HL-60 (cell line): ENCODE results near the gene MS4A5.

Experiments used
- DNase-seq, 2 experiments: peaks; one replicate each; pipeline ENCODE4 v3.0.0-alpha.2; 2010 to 2020; ENCODE audit warnings: low read depth in 1 of 2, low spot score in 1 of 2
- H3K27ac ChIP-seq: fragments of 250-450 bp; sonication (Bioruptor Pico); replicated peaks from 2 replicates; pipeline ENCODE4 v1.5.1; 2020; ENCODE audit warnings: mild to moderate bottlenecking, moderate library complexity
- H3K27me3 ChIP-seq: fragments of 250-450 bp; sonication (Bioruptor Pico); 2 replicates; pipeline ENCODE4 v1.5.1; 2021; ENCODE audit warnings: mild to moderate bottlenecking, moderate library complexity; ENCODE audit not compliant: insufficient read depth, poor library complexity, severe bottlenecking
- H3K4me3 ChIP-seq: replicated peaks from 2 replicates; pipeline ENCODE4 v1.5.1; 2011; ENCODE audit warnings: mild to moderate bottlenecking, control low read depth, low read length; ENCODE audit not compliant: insufficient read depth
- GABPA ChIP-seq: IDR thresholded peaks from 2 replicates; pipeline ENCODE4 v1.6.1; 2012; ENCODE audit warnings: low read depth
- POLR2AphosphoS5 ChIP-seq: IDR thresholded peaks from 2 replicates; pipeline ENCODE4 v1.6.1; 2012; ENCODE audit warnings: low read depth
- SPI1 ChIP-seq: IDR thresholded peaks from 2 replicates; pipeline ENCODE4 v1.6.1; 2012; ENCODE audit warnings: low read depth, mild to moderate bottlenecking, borderline replicate concordance
- TF ChIP-seq, protein P1 (sequence below): IDR thresholded peaks from one replicate; pipeline ENCODE4 v1.5.1; 2011; ENCODE audit warnings: low read length, control low read depth, inconsistent platforms; ENCODE audit not compliant: insufficient read depth
- TF ChIP-seq, protein P2 (sequence below): IDR thresholded peaks from 2 replicates; pipeline ENCODE4 v1.6.1; 2012; ENCODE audit warnings: low read depth; ENCODE audit not compliant: insufficient replicate concordance

Gene MS4A5

DNA sequence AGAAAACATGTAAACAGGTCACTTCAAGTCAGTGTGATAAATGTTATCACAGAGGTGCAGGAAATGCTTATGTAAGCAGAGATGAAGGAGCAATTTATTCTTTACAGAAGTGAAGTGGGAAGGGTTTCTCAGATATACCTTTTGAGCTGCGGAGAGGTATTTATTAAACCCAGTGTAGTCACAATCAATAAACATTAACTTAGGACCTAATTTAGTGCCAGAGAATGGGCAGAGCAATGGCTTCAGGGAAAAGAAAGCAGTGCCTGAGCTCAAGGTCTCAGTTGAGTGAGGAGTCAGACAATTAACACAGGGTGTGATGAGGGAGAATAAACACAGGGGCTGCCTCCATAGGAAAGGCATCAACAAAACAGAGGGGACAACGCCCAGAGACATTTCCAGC lies 1.9 kb downstream of the MS4A5 start:
- DNase-seq: no peak
- Histone ChIP-seq H3K27ac (no peak overlapping the region), H3K27me3 (no peaks in the 10 kb centered on the region), H3K4me3 (no peak overlapping the region)
- TF ChIP-seq POLR2AphosphoS5: no peak
- TF ChIP-seq, protein P1, sequence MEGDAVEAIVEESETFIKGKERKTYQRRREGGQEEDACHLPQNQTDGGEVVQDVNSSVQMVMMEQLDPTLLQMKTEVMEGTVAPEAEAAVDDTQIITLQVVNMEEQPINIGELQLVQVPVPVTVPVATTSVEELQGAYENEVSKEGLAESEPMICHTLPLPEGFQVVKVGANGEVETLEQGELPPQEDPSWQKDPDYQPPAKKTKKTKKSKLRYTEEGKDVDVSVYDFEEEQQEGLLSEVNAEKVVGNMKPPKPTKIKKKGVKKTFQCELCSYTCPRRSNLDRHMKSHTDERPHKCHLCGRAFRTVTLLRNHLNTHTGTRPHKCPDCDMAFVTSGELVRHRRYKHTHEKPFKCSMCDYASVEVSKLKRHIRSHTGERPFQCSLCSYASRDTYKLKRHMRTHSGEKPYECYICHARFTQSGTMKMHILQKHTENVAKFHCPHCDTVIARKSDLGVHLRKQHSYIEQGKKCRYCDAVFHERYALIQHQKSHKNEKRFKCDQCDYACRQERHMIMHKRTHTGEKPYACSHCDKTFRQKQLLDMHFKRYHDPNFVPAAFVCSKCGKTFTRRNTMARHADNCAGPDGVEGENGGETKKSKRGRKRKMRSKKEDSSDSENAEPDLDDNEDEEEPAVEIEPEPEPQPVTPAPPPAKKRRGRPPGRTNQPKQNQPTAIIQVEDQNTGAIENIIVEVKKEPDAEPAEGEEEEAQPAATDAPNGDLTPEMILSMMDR: no peak
- TF ChIP-seq, protein P2, sequence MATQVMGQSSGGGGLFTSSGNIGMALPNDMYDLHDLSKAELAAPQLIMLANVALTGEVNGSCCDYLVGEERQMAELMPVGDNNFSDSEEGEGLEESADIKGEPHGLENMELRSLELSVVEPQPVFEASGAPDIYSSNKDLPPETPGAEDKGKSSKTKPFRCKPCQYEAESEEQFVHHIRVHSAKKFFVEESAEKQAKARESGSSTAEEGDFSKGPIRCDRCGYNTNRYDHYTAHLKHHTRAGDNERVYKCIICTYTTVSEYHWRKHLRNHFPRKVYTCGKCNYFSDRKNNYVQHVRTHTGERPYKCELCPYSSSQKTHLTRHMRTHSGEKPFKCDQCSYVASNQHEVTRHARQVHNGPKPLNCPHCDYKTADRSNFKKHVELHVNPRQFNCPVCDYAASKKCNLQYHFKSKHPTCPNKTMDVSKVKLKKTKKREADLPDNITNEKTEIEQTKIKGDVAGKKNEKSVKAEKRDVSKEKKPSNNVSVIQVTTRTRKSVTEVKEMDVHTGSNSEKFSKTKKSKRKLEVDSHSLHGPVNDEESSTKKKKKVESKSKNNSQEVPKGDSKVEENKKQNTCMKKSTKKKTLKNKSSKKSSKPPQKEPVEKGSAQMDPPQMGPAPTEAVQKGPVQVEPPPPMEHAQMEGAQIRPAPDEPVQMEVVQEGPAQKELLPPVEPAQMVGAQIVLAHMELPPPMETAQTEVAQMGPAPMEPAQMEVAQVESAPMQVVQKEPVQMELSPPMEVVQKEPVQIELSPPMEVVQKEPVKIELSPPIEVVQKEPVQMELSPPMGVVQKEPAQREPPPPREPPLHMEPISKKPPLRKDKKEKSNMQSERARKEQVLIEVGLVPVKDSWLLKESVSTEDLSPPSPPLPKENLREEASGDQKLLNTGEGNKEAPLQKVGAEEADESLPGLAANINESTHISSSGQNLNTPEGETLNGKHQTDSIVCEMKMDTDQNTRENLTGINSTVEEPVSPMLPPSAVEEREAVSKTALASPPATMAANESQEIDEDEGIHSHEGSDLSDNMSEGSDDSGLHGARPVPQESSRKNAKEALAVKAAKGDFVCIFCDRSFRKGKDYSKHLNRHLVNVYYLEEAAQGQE: no peak
- TF ChIP-seq GABPA: no peak
- TF ChIP-seq SPI1: no peak

DNA sequence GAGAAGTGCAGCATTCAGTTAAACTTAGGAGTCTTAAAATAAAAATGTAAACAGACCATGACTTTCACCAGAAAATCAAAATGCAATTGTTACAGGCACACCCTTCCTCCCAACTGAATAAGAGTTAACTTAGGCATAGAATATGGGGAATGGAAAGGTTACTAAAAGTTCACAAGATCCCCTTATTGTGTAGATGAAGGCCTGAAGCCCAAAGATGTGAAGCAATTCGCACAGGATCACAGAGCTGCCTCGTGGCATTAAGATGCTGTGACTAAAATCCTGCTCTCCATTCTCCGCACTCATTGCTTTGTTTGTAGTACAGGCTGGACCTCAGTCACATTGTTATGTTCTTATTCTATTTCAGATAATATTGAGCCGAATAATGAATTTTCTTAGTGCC lies 4.0 kb downstream of the MS4A5 start:
- no peak overlapping the region for H3K27ac ChIP-seq
- TF ChIP-seq GABPA: no peak
- no peak for TF ChIP-seq SPI1
- TF ChIP-seq POLR2AphosphoS5: no peak
- TF ChIP-seq, protein P2: no peak
- TF ChIP-seq, protein P1: no peak
- no peak for DNase-seq
- H3K4me3 ChIP-seq: no peak overlapping the region
- H3K27me3 ChIP-seq: no peaks in the 10 kb centered on the region

DNA sequence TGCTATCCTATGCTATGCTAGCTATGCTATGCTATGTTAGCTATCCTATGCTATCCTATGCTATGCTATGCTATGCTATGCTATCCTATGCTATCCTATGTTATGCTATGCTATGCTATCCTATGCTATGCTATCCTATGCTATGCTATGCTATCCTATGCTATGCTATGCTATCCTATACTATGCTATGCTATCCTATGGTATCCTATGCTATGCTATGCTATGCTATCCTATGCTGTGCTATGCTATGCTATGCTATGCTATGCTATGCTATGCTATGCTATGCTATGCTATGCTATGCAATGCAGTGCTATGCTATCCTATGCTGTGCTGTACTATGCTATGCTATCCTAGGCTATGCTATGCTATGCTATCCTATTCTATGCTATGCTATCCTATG lies 17.7 kb downstream of the MS4A5 start:
- no peak for DNase-seq
- TF ChIP-seq, protein P2: no peak
- TF ChIP-seq, protein P1: no peak
- TF ChIP-seq SPI1: no peak
- no peak for TF ChIP-seq POLR2AphosphoS5
- no peak for TF ChIP-seq GABPA
- H3K4me3 ChIP-seq: no peak overlapping the region
- no peaks in the 10 kb centered on the region for H3K27me3 ChIP-seq
- no peak overlapping the region for H3K27ac ChIP-seq
